ENCODE results near the gene EXD3. TPM values are rescaled to one million over a fixed set of nuclear protein-coding genes. Genes with fewer than 3 reads are reported as not detected.
A peak's percentile ranks its signal among the peaks of the same experiment; 100 is the strongest.

EXD3 gene
- total RNA-seq, 1 donor from 2014 or later = 9.2 TPM

DNA sequence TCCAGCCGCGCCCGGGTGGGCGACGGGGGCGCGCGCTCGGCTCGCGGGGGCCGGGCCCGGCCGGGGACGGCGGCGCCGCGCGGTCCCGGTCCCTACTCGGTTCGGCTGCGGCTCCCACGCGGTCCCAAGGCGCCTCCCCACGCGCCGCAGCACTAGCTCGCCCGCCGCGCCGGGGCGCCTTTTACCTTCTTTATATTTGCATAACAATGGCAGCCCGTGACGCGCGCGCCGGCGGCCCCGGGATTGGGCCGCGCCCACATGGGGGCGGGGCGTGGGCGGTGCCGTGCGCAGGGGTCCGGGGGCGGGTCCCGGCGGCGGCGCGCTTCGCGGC is 120.9 kb downstream of the EXD3 start, which contains the start of gene NRARP:
Gene NRARP, minus strand, starts transcription at position 154 of the 331 bp plus-strand sequence. CDS start 343 bp downstream, outside the sequence.
- peaks cover 90% of the 10 kb centered on the region for H3K4me1 ChIP-seq
- peak; percentile 91 for DNase-seq
- TF ChIP-seq CTCF (IDR thresholded peaks at IDR 0.05; ENCODE audit: borderline replicate concordance) = no peak

DNA sequence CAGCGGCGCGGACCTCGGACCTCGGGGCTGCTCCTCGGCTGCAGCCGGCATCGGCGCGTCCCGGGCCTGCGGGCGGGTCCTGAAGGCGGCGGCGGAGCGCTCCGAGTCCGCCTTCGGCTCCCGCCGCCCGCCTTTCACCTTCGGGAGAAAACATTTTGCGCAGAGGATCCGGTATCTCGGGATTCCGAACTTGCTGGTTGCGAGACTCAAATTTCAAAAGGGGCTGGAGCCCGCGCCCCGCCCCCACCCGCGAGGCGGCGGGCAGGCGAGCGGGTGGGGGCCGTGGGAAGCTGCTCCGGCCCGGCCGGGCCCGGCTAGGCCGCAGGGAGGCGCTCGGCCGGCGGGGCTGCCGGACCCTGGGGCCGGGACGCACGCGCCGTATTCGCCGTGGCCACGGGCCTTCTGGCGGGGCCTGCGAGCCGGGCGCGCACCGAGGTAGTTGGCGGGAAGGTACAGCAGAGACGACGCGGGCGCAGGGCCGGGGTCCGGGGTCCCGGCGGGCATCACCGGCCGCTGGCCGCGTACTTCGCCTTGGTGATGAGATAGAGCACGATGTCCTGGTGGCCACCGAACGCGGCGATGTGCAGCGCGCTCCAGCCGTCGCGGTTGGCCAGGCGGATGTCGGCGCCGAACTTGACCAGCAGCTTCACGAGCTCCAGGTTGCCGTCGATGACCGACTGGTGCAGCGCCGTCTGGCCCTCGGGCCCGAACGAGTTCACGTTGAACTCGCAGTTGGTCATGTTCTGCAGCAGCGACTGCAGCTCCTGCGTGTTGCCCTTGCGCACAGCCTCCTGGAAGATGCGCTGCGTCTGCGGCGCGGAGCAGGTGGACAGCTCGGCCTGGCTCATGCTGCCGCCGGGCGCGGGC is 121.6 kb downstream of the EXD3 start:
- TF ChIP-seq CTCF (IDR thresholded peaks at IDR 0.05; ENCODE audit: borderline replicate concordance) = peak; percentile 45
- Histone ChIP-seq H3K27ac (replicated peaks) (peak overlapping the region; percentile 92), H3K27me3 (ENCODE audit: low read depth) (peaks cover 55% of the 10 kb centered on the region), H3K36me3 (no peaks in the 10 kb centered on the region), H3K4me1 (peaks cover 90% of the 10 kb centered on the region), H3K9me3 (replicated peaks) (no peaks in the 10 kb centered on the region), H3K4me3 (peak overlapping the region; percentile 80)
- intact Hi-C loops (cut with micrococcal nuclease) = no loop called here
- DNase-seq = peak; percentile 34

More for the DNA sequence above, 120.9 kb downstream of the EXD3 start, which contains the start of gene NRARP:
- no peaks in the 10 kb centered on the region for H3K9me3 ChIP-seq (replicated peaks)
- peaks cover 56% of the 10 kb centered on the region for H3K27me3 ChIP-seq (ENCODE audit: low read depth)
- intact Hi-C loops (cut with micrococcal nuclease) = no loop called here
- peak within 1 kb of the TSS; percentile 80 for H3K4me3 ChIP-seq
- H3K27ac ChIP-seq (replicated peaks) = peak within 1 kb of the TSS; percentile 92
- H3K36me3 ChIP-seq = no peaks in the 10 kb centered on the region

DNA sequence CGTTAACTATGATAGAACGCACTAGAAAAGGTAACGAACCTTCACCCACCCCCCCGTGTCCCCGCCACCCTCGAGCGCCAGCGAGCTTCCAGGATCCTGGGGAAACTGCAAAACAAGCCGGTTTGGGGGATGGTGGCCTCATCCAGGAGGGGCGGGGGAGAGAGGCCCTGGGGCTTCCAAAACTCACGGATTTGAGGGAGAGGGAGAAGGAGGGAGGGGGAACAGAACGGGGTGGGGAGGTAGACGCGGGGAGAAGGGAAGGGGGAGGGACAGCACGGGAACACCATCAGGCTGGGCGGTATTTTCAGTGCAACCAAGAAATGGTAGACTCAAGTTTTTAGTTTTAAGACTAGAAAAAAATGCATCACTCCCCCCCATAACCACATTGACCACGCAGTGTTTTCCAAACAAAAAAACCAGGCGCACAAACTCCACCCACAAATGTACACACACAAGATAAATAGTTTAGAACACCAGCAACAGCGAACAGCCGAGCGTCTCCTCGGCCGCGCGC is 122.3 kb downstream of the EXD3 start:
- peak overlapping the region; percentile 92 for H3K27ac ChIP-seq (replicated peaks)
- intact Hi-C loops (cut with micrococcal nuclease) = no loop called here

DNA sequence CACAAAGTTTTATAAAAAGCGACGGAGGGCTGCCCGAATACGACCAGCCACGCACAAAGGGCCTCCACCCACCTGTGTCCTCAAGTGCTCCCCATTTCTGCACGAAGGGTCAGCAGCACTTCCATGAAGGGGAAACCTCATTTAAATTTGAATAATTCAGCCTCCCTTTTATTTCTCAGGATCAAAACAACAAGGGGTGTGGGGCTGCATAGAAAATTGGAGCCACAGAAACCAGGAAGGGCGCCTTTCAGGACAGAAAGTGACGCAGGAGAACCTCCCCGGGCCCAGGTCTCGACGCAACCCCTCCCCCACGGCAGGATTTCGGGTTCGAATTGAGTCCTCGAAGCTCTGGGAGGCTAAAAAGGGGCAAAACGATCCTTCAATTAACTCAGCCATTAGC is 123.0 kb downstream of the EXD3 start:
- intact Hi-C loops (cut with micrococcal nuclease) = loop anchor here (5.0 kb wide), 1 partner anchor 107 kb away; no protein-coding TSS in a partner anchor
- TF ChIP-seq CTCF (IDR thresholded peaks at IDR 0.05; ENCODE audit: borderline replicate concordance) = no peak
- peaks cover 53% of the 10 kb centered on the region for H3K27me3 ChIP-seq (ENCODE audit: low read depth)
- no peaks in the 10 kb centered on the region for H3K36me3 ChIP-seq
- H3K4me3 ChIP-seq = peak overlapping the region; percentile 80
- H3K4me1 ChIP-seq = peaks cover 85% of the 10 kb centered on the region
- DNase-seq = peak; percentile 23
- H3K9me3 ChIP-seq (replicated peaks) = no peaks in the 10 kb centered on the region
- peak overlapping the region; percentile 92 for H3K27ac ChIP-seq (replicated peaks)

More for the DNA sequence above, 122.3 kb downstream of the EXD3 start:
- peaks cover 55% of the 10 kb centered on the region for H3K27me3 ChIP-seq (ENCODE audit: low read depth)
- no peak for TF ChIP-seq CTCF (IDR thresholded peaks at IDR 0.05; ENCODE audit: borderline replicate concordance)
- peak overlapping the region; percentile 80 for H3K4me3 ChIP-seq
- peak; percentile 21 for DNase-seq
- no peaks in the 10 kb centered on the region for H3K36me3 ChIP-seq
- no peaks in the 10 kb centered on the region for H3K9me3 ChIP-seq (replicated peaks)
- H3K4me1 ChIP-seq = peaks cover 88% of the 10 kb centered on the region

- Histone ChIP-seq H3K4me3 (peak overlapping the region; percentile 80), H3K4me1 (peaks cover 84% of the 10 kb centered on the region)
Measured at GRCh38 chr9:137299203-137299565, 123.8 kb downstream of the EXD3 start.

More at GRCh38 chr9:137299203-137299565, 123.8 kb downstream of the EXD3 start:
- TF ChIP-seq CTCF (IDR thresholded peaks at IDR 0.05; ENCODE audit: borderline replicate concordance) = no peak
- DNase-seq = no peak
- Histone ChIP-seq H3K36me3 (no peaks in the 10 kb centered on the region), H3K9me3 (replicated peaks) (peaks cover 4% of the 10 kb centered on the region), H3K27ac (replicated peaks) (peak overlapping the region; percentile 92), H3K27me3 (ENCODE audit: low read depth) (peaks cover 57% of the 10 kb centered on the region)
- intact Hi-C loops (cut with micrococcal nuclease) = loop anchor here (5.0 kb wide), 1 partner anchor 108 kb away; no protein-coding TSS in a partner anchor

All from left ventricle myocardium inferior (tissue), 1 donor.